Muscle of leg (tissue), 16 donors: Measurements from ENCODE around the gene GALNT17. TPM values are rescaled to one million over a fixed set of nuclear protein-coding genes. Genes with fewer than 3 reads are reported as not detected.

Experiments used
- DNase-seq: peaks from one replicate; pipeline ENCODE4 v3.0.0; 2013
- H3K27ac ChIP-seq: one replicate; pipeline ENCODE4 v1.5.1; 2013; ENCODE audit warnings: mild to moderate bottlenecking, low read length, control low read depth
- H3K27me3 ChIP-seq: one replicate; pipeline ENCODE4 v1.6.1; 2013; ENCODE audit warnings: low read length; ENCODE audit not compliant: control insufficient read depth, insufficient read depth
- H3K36me3 ChIP-seq: one replicate; pipeline ENCODE4 v1.6.1; 2013; ENCODE audit warnings: low read length; ENCODE audit not compliant: control insufficient read depth, insufficient read depth
- H3K4me1 ChIP-seq: one replicate; pipeline ENCODE4 v1.6.1; 2013; ENCODE audit warnings: low read length; ENCODE audit not compliant: control insufficient read depth, insufficient read depth
- H3K4me3 ChIP-seq: one replicate; pipeline ENCODE4 v1.5.1; 2013; ENCODE audit warnings: low read length, control low read depth
- H3K9me3 ChIP-seq: replicated peaks from 2 replicates; pipeline ENCODE4 v1.6.1; 2013; ENCODE audit warnings: low read depth, low read length; ENCODE audit not compliant: control insufficient read depth
- WGBS: methylation state at CpG from one replicate; pipeline ENCODE4 v1.1.5; 2013; ENCODE audit warnings: missing lambda C conversion rate; ENCODE audit not compliant: insufficient coverage; 5-methylcytosine and 5-hydroxymethylcytosine counted together
- long read RNA-seq, 11 donors: transcript quantifications; one replicate each; lab custom pipeline, GENCODE V29; 2026
- polyA plus RNA-seq, 8 donors: library from polyadenylated mRNA; unstranded; fragments of 120-200 nt; gene quantifications; one replicate each; pipeline versions ENCODE4 v1.2.1 to v1.2.3, GENCODE V29; 2013; ENCODE audit warnings: inconsistent platforms in 1 of 8, low replicate concordance in 1 of 8; ENCODE audit not compliant: insufficient read length in 8 of 8, insufficient read depth in 1 of 8
- total RNA-seq: library from RNA; stranded (reverse); fragments of 120-200 nt; gene quantifications from one replicate; pipeline ENCODE4 v1.2.4, GENCODE V29; 2013

Gene GALNT17
- total RNA-seq (27.0 TPM), polyA plus RNA-seq (10 to 100 TPM; 22.5 to 40.0 (median 29.8) TPM)
- long read RNA-seq, donor 1, partial matches to known transcripts: 0 of 2 reads
- long read RNA-seq, donor 1, other reads (novel, unspliced or antisense): 0 of 2 reads
- long read RNA-seq, donor 2: 0 reads
- long read RNA-seq, donor 3, partial matches to known transcripts: 7 of 11 reads
- long read RNA-seq, donor 3, other reads (novel, unspliced or antisense): 0 of 11 reads
- long read RNA-seq, donor 4, partial matches to known transcripts: 0 of 3 reads
- long read RNA-seq, donor 4, other reads (novel, unspliced or antisense): 0 of 3 reads
- long read RNA-seq, donor 5, partial matches to known transcripts: 38 of 38 reads
- long read RNA-seq, donor 5, other reads (novel, unspliced or antisense): 0 of 38 reads
- long read RNA-seq, donor 6, transcript GALNT17-205 (10 exons, 3,012 nt): major isoform, 5 of 19 reads
- long read RNA-seq, donor 6, partial matches to known transcripts: 14 of 19 reads
- long read RNA-seq, donor 6, other reads (novel, unspliced or antisense): 0 of 19 reads
- long read RNA-seq, donor 7, partial matches to known transcripts: 0 of 2 reads
- long read RNA-seq, donor 7, other reads (novel, unspliced or antisense): 0 of 2 reads
- long read RNA-seq, donor 8: 0 reads
- long read RNA-seq, donor 9, partial matches to known transcripts: 0 of 1 reads
- long read RNA-seq, donor 9, other reads (novel, unspliced or antisense): 0 of 1 reads
- long read RNA-seq, donor 10, partial matches to known transcripts: 0 of 1 reads
- long read RNA-seq, donor 10, other reads (novel, unspliced or antisense): 0 of 1 reads
- long read RNA-seq, donor 11, partial matches to known transcripts: 0 of 4 reads
- long read RNA-seq, donor 11, other reads (novel, unspliced or antisense): 0 of 4 reads

DNA sequence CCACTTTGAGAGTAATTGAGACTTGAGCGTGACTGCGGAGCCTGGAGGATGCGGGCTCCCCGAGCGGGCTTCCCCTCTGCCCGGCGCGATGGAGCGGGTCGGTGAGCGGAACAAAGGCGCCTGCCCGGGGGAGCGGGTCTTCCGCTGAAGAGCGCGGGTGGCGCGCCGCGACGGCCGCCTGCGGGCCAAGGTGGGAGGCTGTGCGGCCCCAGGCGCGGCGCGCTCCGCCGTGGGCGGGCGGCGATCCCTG, at the start of gene GALNT17:
GALNT17 (plus strand) TSS at position 18 of the 250 bp plus-strand sequence.
- DNase-seq: no peak
- Histone ChIP-seq H3K27me3 (peaks cover 33% of the 10 kb centered on the region), H3K36me3 (no peaks in the 10 kb centered on the region), H3K27ac (peak within 1 kb of the TSS; percentile 81), H3K4me1 (peaks cover 29% of the 10 kb centered on the region), H3K4me3 (peak within 1 kb of the TSS; percentile 64), H3K9me3 (no peaks in the 10 kb centered on the region)
- WGBS: under 1% methylated on average over 34 of the region's 34 CpGs

DNA sequence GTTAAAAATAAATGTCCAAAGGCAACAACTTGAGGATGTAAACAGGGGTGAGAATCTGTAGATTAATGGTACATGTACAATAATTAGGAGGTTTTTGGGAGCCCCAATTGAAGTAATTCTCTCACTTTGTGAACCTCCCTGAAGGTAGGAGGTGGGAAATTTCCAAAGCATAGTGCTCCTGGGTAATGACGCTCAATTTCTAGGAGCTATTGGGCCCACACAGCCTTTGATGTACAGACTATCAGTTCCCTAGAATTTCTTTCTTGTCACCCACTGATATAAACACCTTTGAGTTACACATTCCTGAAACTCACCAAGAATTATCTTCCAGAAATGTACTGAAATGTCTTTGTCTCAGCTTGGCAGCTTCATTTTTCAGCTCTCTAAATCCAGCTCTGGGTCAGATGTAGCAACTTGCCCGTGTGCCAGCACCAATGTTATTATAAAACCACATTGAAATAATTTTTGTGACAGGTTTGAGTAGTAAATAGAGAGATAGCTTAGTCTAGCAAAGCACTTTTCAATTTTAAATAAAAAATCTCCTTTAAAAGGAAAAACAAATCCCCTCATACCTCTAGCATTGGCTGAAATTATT, 36.6 kb upstream of the GALNT17 start:
- H3K4me3 ChIP-seq: no peak overlapping the region

DNA sequence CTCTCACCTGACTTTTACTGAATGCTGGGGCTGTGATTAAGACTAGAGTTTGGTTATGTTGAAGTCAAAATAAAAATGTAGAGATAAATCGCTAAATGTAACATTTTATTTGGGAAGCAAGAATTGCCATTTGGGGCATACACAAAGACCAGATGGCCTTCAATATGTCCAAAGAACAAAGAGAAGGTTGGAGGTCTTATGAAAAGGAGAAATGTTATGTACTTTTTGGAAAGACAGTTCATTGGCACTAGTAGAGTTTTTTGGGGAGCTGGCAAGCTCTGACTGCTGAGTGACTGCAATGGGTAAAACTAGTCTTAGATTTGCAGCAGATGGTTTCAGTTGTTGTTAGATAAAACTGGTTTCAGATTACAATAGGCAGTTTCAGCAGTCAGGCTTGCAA, 35.6 kb upstream of the GALNT17 start:
- 78% methylated on average over 1 of the region's 1 CpG for WGBS
- Histone ChIP-seq H3K4me3 (no peak overlapping the region), H3K36me3 (no peaks in the 10 kb centered on the region), H3K27me3 (no peaks in the 10 kb centered on the region), H3K4me1 (no peaks in the 10 kb centered on the region), H3K27ac (no peak overlapping the region), H3K9me3 (no peaks in the 10 kb centered on the region)
- no peak for DNase-seq

More for the DNA sequence above, 36.6 kb upstream of the GALNT17 start:
- Histone ChIP-seq H3K9me3 (no peaks in the 10 kb centered on the region), H3K27ac (no peak overlapping the region), H3K27me3 (no peaks in the 10 kb centered on the region), H3K36me3 (no peaks in the 10 kb centered on the region), H3K4me1 (no peaks in the 10 kb centered on the region)
- DNase-seq: no peak
- 67% methylated on average over 1 of the region's 2 CpGs for WGBS

DNA sequence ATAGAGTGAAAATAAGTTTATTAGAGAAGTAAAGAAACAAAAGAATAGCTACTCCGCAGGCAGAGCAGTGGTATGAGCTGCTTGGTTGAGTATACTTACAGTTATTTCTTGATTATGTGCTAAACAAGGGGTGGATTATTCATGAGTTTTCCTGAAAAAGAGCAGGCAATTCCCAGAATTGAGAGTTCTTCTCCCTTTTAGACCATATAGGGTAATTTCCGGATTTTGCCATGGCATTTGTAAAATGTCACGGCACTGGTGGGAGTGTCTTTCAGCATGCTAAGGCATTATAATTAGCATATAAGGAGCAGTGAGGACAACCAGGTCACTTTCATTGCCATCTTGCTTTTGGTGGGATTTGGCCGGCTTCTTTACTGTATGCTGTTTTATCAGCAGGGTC, 25.7 kb upstream of the GALNT17 start:
- Histone ChIP-seq H3K4me1 (no peaks in the 10 kb centered on the region), H3K36me3 (no peaks in the 10 kb centered on the region), H3K9me3 (peaks cover 4% of the 10 kb centered on the region), H3K27ac (no peak overlapping the region), H3K27me3 (no peaks in the 10 kb centered on the region), H3K4me3 (no peak overlapping the region)
- DNase-seq: no peak
- 86% methylated on average over 1 of the region's 4 CpGs for WGBS

DNA sequence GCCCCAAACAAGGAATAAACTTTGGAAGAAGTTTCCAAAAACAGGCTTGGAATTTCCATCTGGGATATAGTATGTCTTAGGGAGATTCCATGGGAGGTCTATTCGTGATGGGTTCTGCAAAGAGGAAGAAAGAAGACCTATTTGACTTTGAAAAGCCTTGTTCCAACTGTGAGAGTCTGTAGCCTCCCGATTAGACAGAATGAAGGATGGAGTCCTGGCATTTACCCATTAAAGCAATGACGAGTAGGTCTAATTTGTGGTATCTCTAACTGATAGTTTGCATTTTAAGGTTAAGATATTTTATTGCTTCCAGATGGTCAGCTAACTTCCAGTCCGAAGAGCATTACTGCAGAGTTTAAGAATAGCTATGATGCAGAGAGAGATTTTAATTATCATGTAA, 19.5 kb upstream of the GALNT17 start:
- H3K27me3 ChIP-seq: no peaks in the 10 kb centered on the region
- peak; percentile 35 for DNase-seq
- no peaks in the 10 kb centered on the region for H3K4me1 ChIP-seq
- H3K9me3 ChIP-seq: peaks cover 4% of the 10 kb centered on the region
- 27% methylated on average over 2 of the region's 4 CpGs for WGBS
- H3K36me3 ChIP-seq: no peaks in the 10 kb centered on the region
- H3K27ac ChIP-seq: no peak overlapping the region
- H3K4me3 ChIP-seq: no peak overlapping the region

DNA sequence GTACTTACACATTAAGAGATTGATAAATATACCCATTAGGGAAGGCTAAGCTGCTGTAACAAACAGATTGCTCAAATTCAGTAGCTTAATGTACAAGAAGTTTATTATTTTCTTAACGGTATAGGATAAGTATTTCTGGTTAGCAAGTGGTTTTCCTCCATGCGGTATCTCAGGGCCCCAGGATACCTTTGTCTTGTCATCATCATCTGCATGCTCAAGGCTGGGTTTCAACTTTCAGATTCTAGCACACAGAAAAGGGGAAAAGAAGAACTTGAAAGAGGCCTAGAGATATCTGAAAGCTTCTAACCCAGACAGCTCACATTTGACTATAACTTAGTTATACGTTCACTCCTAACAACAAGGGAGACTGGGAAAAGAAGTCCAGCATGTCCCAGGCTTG, 11.8 kb upstream of the GALNT17 start:
- Histone ChIP-seq H3K4me1 (no peaks in the 10 kb centered on the region), H3K27ac (no peak overlapping the region), H3K9me3 (no peaks in the 10 kb centered on the region), H3K27me3 (no peaks in the 10 kb centered on the region), H3K36me3 (no peaks in the 10 kb centered on the region), H3K4me3 (no peak overlapping the region)
- no CpG with 5 or more reads among the region's 3 CpGs for WGBS
- no peak for DNase-seq

DNA sequence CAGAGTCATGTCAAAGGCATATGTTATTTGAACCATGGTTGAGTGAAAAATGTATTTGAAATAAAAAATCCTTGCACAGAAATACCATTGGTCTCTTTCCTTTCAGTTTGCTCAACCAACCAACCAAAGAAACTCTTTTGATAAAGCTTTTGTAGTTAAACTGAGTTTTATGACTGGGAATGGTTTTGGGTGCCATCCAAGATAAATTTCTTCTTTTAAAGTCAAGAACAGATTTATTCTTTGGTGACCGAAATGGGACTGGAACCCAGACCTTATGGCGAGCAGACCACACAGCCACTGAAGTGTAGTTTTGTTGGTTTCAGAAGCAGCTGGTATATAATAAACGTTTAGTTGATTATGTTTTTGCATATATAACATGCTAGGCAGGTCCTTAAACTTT, 2.8 kb upstream of the GALNT17 start:
- 63% methylated on average over 2 of the region's 3 CpGs for WGBS
- DNase-seq: no peak
- H3K27me3 ChIP-seq: peaks cover 30% of the 10 kb centered on the region

DNA sequence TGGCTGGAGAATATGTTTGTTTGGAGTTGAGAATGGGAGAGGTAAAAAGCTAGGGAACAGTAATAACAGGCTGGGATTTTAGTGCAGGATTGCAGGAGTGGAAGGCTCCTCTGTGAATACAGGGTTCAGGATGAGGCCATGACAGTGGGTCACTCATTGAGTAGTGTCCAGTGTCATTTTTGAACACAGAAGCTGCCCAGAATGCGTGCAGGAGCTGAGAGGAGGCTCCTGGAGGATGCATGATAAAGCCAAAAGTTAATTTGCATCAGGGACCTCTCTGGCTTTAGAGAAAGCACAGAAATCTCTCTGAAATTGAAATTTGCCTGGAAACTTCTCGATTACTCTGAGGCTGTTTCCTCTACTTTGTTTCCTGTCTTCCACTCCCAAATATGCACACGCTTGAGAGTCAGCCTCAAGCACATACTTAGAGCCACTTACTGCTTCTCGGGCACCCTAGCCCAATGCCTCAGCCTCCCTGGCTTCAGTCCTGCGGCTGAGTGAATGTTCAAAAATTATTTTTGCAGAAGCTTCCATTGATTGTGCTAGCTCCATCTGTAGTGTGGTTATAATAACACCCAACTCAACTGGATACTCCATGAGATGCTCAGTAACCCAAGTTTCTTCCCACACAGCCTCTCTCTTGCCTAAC, 1.8 kb upstream of the GALNT17 start:
- no peak overlapping the region for H3K4me3 ChIP-seq
- H3K27ac ChIP-seq: peak overlapping the region; percentile 9
- peaks cover 30% of the 10 kb centered on the region for H3K27me3 ChIP-seq
- no peaks in the 10 kb centered on the region for H3K36me3 ChIP-seq
- no peaks in the 10 kb centered on the region for H3K9me3 ChIP-seq
- 14% methylated on average over 3 of the region's 5 CpGs for WGBS
- peak; percentile 73 for DNase-seq
- peaks cover 20% of the 10 kb centered on the region for H3K4me1 ChIP-seq

More for the DNA sequence above, 2.8 kb upstream of the GALNT17 start:
- Histone ChIP-seq H3K4me1 (peaks cover 17% of the 10 kb centered on the region), H3K27ac (no peak overlapping the region), H3K9me3 (no peaks in the 10 kb centered on the region), H3K36me3 (no peaks in the 10 kb centered on the region), H3K4me3 (no peak overlapping the region)

DNA sequence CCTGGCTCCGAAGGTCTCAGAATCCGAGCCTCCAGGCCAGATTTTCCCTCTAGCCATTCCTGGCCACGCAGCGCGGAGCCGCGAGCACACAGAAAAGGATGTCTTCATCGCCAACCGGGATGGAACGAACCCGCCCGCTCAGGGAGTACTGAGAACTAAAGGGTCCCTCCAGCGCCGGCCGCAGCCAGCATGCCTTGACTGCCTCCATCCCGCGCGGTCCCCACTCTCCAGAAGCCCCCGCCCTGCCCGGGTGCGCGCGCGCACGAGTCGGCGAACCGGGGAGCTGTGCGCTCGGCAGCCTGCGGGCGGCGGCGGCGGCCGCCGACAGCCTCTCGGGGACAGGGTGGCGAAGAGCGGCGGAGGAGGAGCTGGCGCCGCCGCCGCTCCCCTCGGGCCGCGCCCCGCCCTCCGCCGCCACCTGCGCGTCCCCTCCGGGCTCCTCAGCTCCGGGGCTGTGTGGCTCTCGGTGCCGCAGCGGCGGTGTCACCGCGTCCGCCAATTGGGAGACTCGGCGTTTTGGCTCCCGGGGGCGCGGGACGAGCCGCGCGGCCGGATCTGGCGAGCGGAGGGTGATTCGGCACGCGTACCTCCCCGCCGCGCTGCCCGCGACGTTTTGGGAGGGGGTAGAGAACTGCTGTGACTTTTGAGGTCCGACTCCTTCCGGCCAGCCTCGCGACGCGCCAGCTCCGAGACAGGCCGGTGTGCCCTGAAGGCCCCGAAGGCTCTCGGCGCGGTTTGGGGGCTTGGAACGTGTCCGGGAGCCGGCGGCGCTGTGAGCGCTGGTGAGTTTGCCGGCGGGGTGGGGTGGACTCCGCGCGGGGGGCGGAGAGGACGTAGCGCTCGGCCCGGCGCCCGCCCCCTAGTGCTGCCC, 453 bp upstream of the GALNT17 start:
- peak; percentile 90 for DNase-seq
- Histone ChIP-seq H3K27ac (peak overlapping the region; percentile 81), H3K4me3 (peak overlapping the region; percentile 64), H3K36me3 (no peaks in the 10 kb centered on the region), H3K4me1 (peaks cover 29% of the 10 kb centered on the region), H3K27me3 (peaks cover 33% of the 10 kb centered on the region), H3K9me3 (no peaks in the 10 kb centered on the region)
- WGBS: under 1% methylated on average over 113 of the region's 113 CpGs
